SK-N-MC (cell line): ENCODE results near the gene SIL1.

ENCODE experiments used
- DNase-seq: peaks from one replicate; pipeline ENCODE4 v3.0.0-alpha.2; 2011; ENCODE audit warnings: low read depth, low spot score
- H3K27ac ChIP-seq: fragments of 200-600 bp; sonication (generic); 2 replicates; pipeline ENCODE4 v1.5.1; 2016; ENCODE audit warnings: mixed run types
- H3K36me3 ChIP-seq: fragments of 200-600 bp; sonication (generic); 2 replicates; pipeline ENCODE4 v1.6.1; 2017; ENCODE audit warnings: antibody characterized with exemption, low read length, mixed read lengths; ENCODE audit not compliant: insufficient read depth
- H3K4me3 ChIP-seq: fragments of 200-600 bp; sonication (generic); 2 replicates; pipeline ENCODE4 v1.5.1; 2016
- H3K9ac ChIP-seq: fragments of 200-600 bp; sonication (generic); 2 replicates; pipeline ENCODE4 v1.8.0; 2017; ENCODE audit warnings: mixed run types, mixed read lengths; ENCODE audit not compliant: insufficient read length
- H3K9me3 ChIP-seq: fragments of 200-600 bp; sonication (generic); 2 replicates; pipeline ENCODE4 v1.6.1; 2017; ENCODE audit warnings: low read depth, mild to moderate bottlenecking, antibody characterized with exemption, low read length, moderate library complexity, mixed read lengths
- EZH2 ChIP-seq: fragments of 200-600 bp; sonication (generic); IDR thresholded peaks from one replicate; pipeline ENCODE4 v1.6.1; 2017; ENCODE audit warnings: antibody characterized with exemption
- FOXP2 ChIP-seq: optimal IDR thresholded peaks from 2 replicates; pipeline ENCODE3; 2011; ENCODE audit warnings: mild to moderate bottlenecking, moderate library complexity; ENCODE audit not compliant: insufficient read depth; ENCODE audit errors: extremely low read length, control extremely low read depth
- POLR2AphosphoS5 ChIP-seq: IDR thresholded peaks from 2 replicates; pipeline ENCODE4 v1.6.1; 2012; ENCODE audit warnings: mild to moderate bottlenecking, low read depth, low read length, borderline replicate concordance

Gene SIL1

DNA sequence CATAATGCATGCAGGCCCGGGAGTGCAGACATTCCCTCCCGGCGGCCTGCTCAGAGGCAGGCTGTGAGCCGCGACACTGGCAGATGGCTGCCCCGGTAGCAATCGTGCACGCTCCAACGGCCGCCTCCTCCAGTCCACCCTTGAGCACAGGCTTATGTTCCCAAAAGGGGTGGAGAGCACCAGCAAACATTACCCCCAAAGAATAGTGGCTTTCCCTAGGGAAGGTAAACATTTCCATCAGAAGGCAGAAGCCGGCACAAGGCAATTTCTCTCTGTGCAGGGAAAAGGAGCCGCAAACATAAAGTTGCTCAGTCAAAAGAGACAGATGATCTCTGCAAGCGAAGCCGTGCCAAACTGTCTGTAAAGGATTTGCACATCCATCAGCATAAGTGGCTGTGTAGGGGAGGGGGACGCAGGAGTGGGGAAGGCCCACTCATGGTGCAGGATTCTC, 92.5 kb downstream of the SIL1 start:
- TF ChIP-seq FOXP2 (no peak), EZH2 (no peak), POLR2AphosphoS5 (no peak)
- no peak overlapping the region for H3K9ac ChIP-seq
- no peaks in the 10 kb centered on the region for H3K9me3 ChIP-seq
- no peak overlapping the region for H3K4me3 ChIP-seq
- no peak overlapping the region for H3K27ac ChIP-seq
- no peak for DNase-seq
- H3K36me3 ChIP-seq: no peaks in the 10 kb centered on the region

DNA sequence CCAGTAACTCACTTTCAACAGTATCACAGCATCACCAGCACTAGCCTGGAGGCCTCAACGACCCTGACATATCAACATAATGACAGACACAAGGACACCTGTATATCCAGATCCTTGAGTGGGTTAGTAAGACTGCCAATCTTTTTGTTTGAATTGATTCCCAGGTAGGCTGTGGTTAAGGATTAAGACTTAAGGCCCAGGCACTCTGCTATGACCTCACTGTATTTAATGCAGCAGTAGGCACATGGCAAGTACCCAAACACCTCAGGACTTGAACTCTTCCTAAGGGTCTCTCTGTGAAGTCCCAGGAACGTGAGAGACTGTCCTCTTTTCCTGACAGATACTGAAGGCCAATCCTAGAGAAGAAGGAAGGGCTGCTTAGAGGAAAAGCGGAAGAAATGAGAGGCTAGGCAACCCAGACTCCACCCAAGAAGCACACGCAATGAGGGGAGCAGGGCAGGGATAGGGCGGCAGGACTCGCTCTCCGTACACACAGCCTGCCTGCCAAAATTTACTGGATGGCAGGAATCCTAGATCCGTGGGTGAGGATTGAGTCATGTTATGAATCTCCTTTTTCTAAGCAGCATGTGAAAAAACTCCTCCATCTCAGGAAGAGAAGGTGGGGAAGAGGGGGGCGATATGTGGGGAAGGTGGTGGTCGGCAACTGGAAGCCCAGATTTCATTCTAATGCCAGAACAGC, 93.4 kb downstream of the SIL1 start:
- no peaks in the 10 kb centered on the region for H3K9me3 ChIP-seq
- no peak overlapping the region for H3K4me3 ChIP-seq
- H3K27ac ChIP-seq: no peak overlapping the region
- no peaks in the 10 kb centered on the region for H3K36me3 ChIP-seq
- no peak for DNase-seq
- TF ChIP-seq FOXP2 (no peak), POLR2AphosphoS5 (no peak), EZH2 (no peak)
- H3K9ac ChIP-seq: no peak overlapping the region

DNA sequence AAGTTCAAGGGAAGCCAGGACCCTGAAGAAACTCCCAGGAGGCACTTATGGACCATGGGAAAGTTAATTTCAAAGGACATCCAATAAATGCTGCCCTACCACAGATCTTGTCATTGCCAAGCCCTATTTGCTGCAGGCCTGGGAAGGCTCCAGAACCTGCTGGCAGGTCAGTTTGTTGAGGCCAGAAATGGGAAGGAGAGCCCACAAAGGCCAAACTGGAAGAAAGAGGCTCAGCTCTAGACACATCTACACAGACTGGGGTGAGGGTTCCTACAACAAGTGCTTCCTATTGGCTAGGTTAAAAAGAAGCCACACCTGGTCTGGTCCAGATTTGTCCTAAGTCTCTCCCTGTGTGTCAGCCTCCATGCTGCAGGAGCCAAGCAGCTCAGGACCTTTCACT, 94.4 kb downstream of the SIL1 start:
- TF ChIP-seq POLR2AphosphoS5 (no peak), FOXP2 (no peak), EZH2 (no peak)
- Histone ChIP-seq H3K36me3 (no peaks in the 10 kb centered on the region), H3K9me3 (no peaks in the 10 kb centered on the region), H3K4me3 (no peak overlapping the region), H3K9ac (no peak overlapping the region), H3K27ac (no peak overlapping the region)
- DNase-seq: no peak

DNA sequence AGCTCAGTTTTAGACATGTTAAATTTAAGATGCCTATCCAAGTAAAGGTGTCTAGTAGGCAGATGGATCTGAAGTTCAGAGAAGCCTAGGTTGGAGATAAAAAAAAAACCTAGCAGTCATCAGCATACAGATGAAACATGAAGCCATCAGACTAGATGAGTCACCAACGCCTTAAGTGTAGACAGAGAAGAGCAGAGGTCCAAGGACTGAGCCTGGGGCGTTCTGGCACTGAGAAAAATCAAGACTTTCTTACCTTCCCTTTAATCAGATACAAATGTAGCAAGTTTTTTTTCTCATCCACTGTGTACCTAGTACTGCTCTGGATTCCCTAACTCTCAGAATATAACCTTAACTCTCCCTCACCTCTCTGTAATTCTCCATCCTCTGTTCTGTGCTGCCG, 97.3 kb downstream of the SIL1 start:
- Histone ChIP-seq H3K9me3 (no peaks in the 10 kb centered on the region), H3K4me3 (no peak overlapping the region), H3K27ac (no peak overlapping the region), H3K9ac (no peak overlapping the region), H3K36me3 (no peaks in the 10 kb centered on the region)
- no peak for DNase-seq
- TF ChIP-seq EZH2: no peak
- no peak for TF ChIP-seq FOXP2
- no peak for TF ChIP-seq POLR2AphosphoS5

DNA sequence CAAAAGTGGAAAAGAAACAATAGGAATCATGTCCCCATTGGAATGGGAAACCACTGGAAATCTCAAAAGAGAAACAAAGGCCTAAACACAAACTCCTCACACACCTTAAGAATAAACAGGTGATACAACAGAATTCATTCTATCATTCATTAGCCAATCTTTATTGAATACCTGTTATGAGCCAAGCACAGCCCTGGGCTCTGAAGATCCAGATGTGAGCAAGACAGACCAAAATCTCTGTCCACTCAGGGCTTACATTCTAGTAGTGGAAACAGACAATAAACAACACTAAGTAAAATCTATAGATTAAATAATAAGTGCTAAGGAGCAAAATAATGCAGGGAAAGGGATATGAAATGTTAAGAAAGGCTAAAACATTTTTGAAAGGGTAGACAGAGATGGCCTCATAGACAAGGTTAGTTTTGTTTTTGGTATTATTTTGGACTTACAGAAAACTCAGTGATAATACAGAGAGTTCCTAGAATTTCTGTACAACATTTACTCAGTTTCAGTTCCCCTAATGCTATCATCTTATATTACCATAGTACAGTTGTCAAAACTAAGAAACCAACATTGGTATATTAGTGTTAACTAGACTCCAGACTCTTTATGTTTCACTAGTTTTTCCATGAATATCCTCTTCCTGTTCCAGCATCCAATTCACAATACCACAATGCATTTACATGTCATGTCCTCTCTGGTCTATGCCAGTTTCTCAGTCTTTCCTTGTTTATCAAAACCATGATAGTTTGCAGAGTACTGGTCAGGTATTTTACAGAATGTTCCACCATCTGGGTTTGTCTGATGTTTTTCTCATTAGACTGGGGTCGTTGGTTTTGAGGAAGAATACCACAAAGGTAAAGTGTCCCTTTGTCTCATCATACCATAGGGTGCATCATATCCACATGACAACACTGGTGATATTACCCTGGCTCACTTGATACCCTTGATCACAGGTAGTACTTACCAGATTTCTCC, 103.7 kb downstream of the SIL1 start:
- no peaks in the 10 kb centered on the region for H3K36me3 ChIP-seq
- TF ChIP-seq EZH2: no peak
- H3K27ac ChIP-seq: no peak overlapping the region
- DNase-seq: no peak
- H3K9me3 ChIP-seq: no peaks in the 10 kb centered on the region
- no peak overlapping the region for H3K9ac ChIP-seq
- no peak overlapping the region for H3K4me3 ChIP-seq

DNA sequence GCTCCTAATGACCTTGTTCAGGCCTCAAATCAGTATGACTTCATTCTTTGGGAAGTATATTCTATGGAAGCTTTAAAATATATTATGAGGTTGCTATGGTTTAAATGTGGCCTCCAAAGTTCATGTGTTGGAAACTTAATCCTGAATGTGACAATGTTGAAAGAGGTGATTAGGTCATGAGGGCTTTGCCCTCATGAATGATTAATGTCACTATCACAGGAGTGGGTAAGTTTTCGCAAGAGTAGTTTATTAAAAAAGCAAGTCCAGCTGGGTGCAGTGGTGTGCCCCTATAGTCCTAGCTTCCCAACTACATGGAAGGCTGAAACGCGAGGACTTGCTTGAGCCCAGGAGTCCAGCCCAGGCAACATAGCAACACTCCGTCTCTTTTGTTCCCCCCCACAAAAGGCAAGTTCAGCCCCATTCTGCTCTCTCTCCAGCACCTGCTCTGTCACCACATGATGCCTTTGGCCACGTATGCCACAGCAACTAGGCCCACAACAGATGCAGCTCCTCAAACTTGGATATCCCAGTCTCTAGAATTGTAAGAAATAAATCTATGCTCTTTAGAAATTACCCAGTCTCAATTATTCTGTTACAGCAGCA, 105.3 kb downstream of the SIL1 start:
- H3K9ac ChIP-seq: no peak overlapping the region
- H3K4me3 ChIP-seq: no peak overlapping the region
- no peak for DNase-seq
- no peak overlapping the region for H3K27ac ChIP-seq
- TF ChIP-seq EZH2 (no peak), POLR2AphosphoS5 (no peak), FOXP2 (no peak)
- H3K36me3 ChIP-seq: no peaks in the 10 kb centered on the region
- no peaks in the 10 kb centered on the region for H3K9me3 ChIP-seq

DNA sequence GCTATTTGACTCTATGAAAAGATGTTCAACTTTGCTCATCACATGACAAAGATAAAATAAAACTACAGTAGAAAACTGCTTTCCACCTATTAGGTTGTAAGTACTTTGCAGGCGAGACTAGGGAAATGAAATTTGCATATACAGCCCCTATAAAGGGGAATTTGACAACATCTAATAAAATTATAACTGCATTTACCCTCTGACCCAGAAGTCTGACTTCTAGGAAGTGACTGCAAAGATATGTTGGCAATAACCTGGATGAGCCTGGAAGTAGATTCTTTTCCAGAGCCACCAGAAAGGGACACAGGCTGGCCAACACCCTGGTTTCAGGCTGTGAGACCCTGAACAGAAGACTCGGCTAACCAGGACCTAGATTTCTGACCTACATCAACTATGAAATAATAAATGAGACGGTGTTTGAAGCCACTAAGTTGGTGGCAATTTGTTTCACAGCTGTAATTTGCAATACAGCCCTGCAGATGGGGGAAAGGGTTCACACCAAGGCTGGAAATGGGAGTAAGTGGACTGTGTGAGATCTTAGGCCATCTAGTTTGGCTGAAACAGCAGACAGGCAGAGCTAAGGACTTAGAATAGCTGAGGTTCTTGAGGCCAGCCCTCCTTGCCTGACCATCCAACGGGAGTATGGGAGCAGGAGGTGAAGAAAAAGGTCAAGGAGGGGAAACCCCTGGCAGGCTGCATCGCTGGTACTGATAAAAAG, 106.6 kb downstream of the SIL1 start:
- no peak overlapping the region for H3K9ac ChIP-seq
- H3K36me3 ChIP-seq: no peaks in the 10 kb centered on the region
- no peak overlapping the region for H3K4me3 ChIP-seq
- H3K9me3 ChIP-seq: no peaks in the 10 kb centered on the region
- H3K27ac ChIP-seq: no peak overlapping the region
- no peak for DNase-seq
- TF ChIP-seq FOXP2 (no peak), POLR2AphosphoS5 (no peak), EZH2 (no peak)

DNA sequence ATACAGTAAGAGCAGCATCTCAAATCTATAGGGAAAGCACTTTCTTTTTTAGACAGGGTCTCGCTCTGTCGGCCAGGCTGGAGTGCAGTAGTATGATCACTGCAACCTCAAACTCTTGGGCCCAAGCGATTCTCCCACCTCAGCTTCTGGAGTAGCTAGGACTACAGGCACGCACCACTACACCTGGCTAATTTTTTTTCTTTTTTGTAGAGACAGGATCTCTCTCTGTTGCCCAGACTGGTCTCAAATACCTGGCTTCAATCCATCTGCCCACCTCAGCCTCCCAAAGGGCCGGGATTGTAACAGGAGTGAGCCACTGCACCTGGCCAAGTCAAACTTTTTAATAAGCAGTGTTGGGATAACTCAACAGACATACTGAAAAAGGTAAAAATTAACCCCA, 107.6 kb downstream of the SIL1 start:
- TF ChIP-seq POLR2AphosphoS5: no peak
- TF ChIP-seq EZH2: no peak
- no peak for TF ChIP-seq FOXP2
- H3K9ac ChIP-seq: no peak overlapping the region
- no peaks in the 10 kb centered on the region for H3K9me3 ChIP-seq
- no peak overlapping the region for H3K27ac ChIP-seq
- H3K4me3 ChIP-seq: no peak overlapping the region
- DNase-seq: no peak
- H3K36me3 ChIP-seq: no peaks in the 10 kb centered on the region
